HepG2 (cell line): ENCODE data around the gene FNIP2. TPM values are rescaled to one million over a fixed set of nuclear protein-coding genes. Genes with fewer than 3 reads are reported as not detected.

Experiments used
- ATAC-seq: fragments of 200-7000 bp; cut with Tn5 transposase; 3 replicates; pipeline ENCODE4 v1.9.1; 2020; ENCODE audit warnings: mild to moderate bottlenecking, moderate library complexity
- BruUV-seq: library from RNA; stranded (reverse); fragments of 400-500 nt; replicated peaks from 2 replicates; lab custom pipeline; 2021; lab: Mats Ljungman, UMichigan
- CTCF ChIA-PET: fragments of 300-600 bp; formaldehyde crosslinking; extraction: SDS; loops from one replicate; lab custom pipeline; 2021; ENCODE audit warnings: low total read pairs, inconsistent platforms, low intra/inter-chr PET ratio; lab: Yijun Ruan, JAX
- POLR2A ChIA-PET: fragments of 350-600 bp; sonication (Branson Sonifier 250); formaldehyde crosslinking; loops from one replicate; lab custom pipeline; 2020; ENCODE audit warnings: antibody characterized with exemption, inconsistent platforms; lab: Yijun Ruan, JAX
- DNase-seq: peaks from one replicate; pipeline ENCODE4 v3.0.0-alpha.2; 2015; ENCODE audit warnings: low spot score
- FAIRE-seq: peaks from 3 replicates; lab custom pipeline; 2011; peaks lifted over from hg19 to GRCh38; lab: Jason Lieb, UNC
- H2AFZ ChIP-seq: one replicate; pipeline ENCODE4 v1.6.1; 2011; ENCODE audit warnings: low read length, inconsistent platforms
- H3K27ac ChIP-seq: fragments of 300-600 bp; 3 replicates; pipeline ENCODE4 v1.8.0; 2011; ENCODE audit warnings: mixed run types, mild to moderate bottlenecking, mixed read lengths, low read length, inconsistent platforms; ENCODE audit not compliant: insufficient read depth; ENCODE audit errors: extremely low read length
- H3K27me3 ChIP-seq, 2 experiments: fragments of 200-600 bp in 1 of 2; 2 replicates in 1 of 2; 3 replicates in 1 of 2; pipeline versions ENCODE4 v1.6.0 to v1.8.0; 2011; ENCODE audit warnings: low read length in 2 of 2, mild to moderate bottlenecking in 2 of 2, moderate library complexity in 2 of 2, inconsistent platforms in 1 of 2; ENCODE audit not compliant: insufficient read depth in 2 of 2, control insufficient read depth in 1 of 2
- H3K36me3 ChIP-seq, 2 experiments: fragments of 200-600 bp in 1 of 2; replicated peaks in 1 of 2; 2 replicates in 1 of 2; 3 replicates in 1 of 2; pipeline versions ENCODE4 v1.5.1 to v1.8.0; 2011; ENCODE audit warnings: low read length in 2 of 2, inconsistent platforms in 1 of 2; ENCODE audit not compliant: insufficient read depth in 2 of 2, control insufficient read depth in 1 of 2
- H3K4me1 ChIP-seq: 2 replicates; pipeline ENCODE4 v1.5.1; 2012; ENCODE audit warnings: low read length, inconsistent platforms; ENCODE audit not compliant: insufficient read depth
- H3K4me2 ChIP-seq: 2 replicates; pipeline ENCODE4 v1.6.0; 2011; ENCODE audit warnings: low read depth, low read length, inconsistent platforms
- H3K4me3 ChIP-seq, 3 experiments: fragments of 200-600 bp in 1 of 3; sonication (generic), shearing (Covaris generic) in 1 of 3; replicated peaks in 1 of 3; 2 replicates each; pipeline ENCODE4 v1.5.1; 2011 to 2016; ENCODE audit warnings: low read length in 3 of 3, inconsistent platforms in 2 of 3, low read depth in 2 of 3, mild to moderate bottlenecking in 2 of 3, control low read depth in 1 of 3, mixed read lengths in 1 of 3; ENCODE audit not compliant: insufficient read depth in 1 of 3
- H3K79me2 ChIP-seq: one replicate; pipeline ENCODE4 v1.6.1; 2011; ENCODE audit warnings: low read length, inconsistent platforms; ENCODE audit not compliant: insufficient read depth
- H3K9ac ChIP-seq: 2 replicates; pipeline ENCODE4 v1.6.0; 2011; ENCODE audit warnings: mild to moderate bottlenecking, low read depth, low read length, inconsistent platforms; ENCODE audit not compliant: insufficient read depth
- H3K9me3 ChIP-seq: 2 replicates; pipeline ENCODE4 v1.5.1; 2012; ENCODE audit warnings: mild to moderate bottlenecking, low read length
- H4K20me1 ChIP-seq: 2 replicates; pipeline ENCODE4 v1.6.0; 2011; ENCODE audit warnings: inconsistent platforms, mild to moderate bottlenecking, low read length, moderate library complexity; ENCODE audit not compliant: insufficient read depth
- HOXA5 ChIP-seq: sonication (generic); formaldehyde crosslinking; IDR thresholded peaks from 2 replicates; pipeline ENCODE4 v1.4.0; 2020; ENCODE audit warnings: missing genetic modification reagents
- KAT2B ChIP-seq: fragments of 150-350 bp; IDR thresholded peaks from 2 replicates; pipeline ENCODE4 v1.6.1; 2014; ENCODE audit warnings: low read depth, low read length, borderline replicate concordance
- PHF8 ChIP-seq: sonication (generic); formaldehyde crosslinking; IDR thresholded peaks from 2 replicates; pipeline ENCODE4 v1.5.0; 2020; ENCODE audit warnings: missing genetic modification reagents
- SPEN ChIP-seq: sonication (generic); formaldehyde crosslinking; IDR thresholded peaks from 2 replicates; pipeline ENCODE4 v1.5.1; 2020; ENCODE audit warnings: low read depth, mild to moderate bottlenecking, missing genetic modification reagents
- ZKSCAN8 ChIP-seq: IDR thresholded peaks from 2 replicates; pipeline ENCODE4 v1.6.1; 2016; ENCODE audit warnings: borderline replicate concordance, missing genetic modification reagents, missing compliant biosample characterization
- ZNF33B ChIP-seq: sonication (generic); formaldehyde crosslinking; IDR thresholded peaks from 2 replicates; pipeline ENCODE4 v1.5.1; 2020; ENCODE audit warnings: mild to moderate bottlenecking, missing genetic modification reagents
- ZNF382 ChIP-seq: sonication (generic); formaldehyde crosslinking; IDR thresholded peaks from 2 replicates; pipeline ENCODE4 v1.5.0; 2020; ENCODE audit warnings: missing genetic modification reagents, mild to moderate bottlenecking, borderline replicate concordance
- ZNF768 ChIP-seq: sonication (generic); formaldehyde crosslinking; IDR thresholded peaks from 2 replicates; pipeline ENCODE4 v1.4.0; 2020; ENCODE audit warnings: missing genetic modification reagents
- in situ Hi-C: cut with HindIII; loops from 2 replicates; pipeline ENCODE4 v1.10.0; 2017; ENCODE audit warnings: low pct_unique_long_range_greater_than_20kb; ENCODE audit not compliant: extremely low pct_ligation_motif_present
- intact Hi-C: fragments of 100-400 bp; cut with micrococcal nuclease; formaldehyde crosslinking; loops from one replicate; pipeline ENCODE4 v1.10.0; 2022; ENCODE audit not compliant: unreplicated experiment
- polyA plus RNA-seq, 8 experiments: library from polyadenylated mRNA; depleted of rRNA in 3 of 8; stranded (reverse) in 7 of 8; unstranded in 1 of 8; fragments of >200 nt; fragmentation: Illumina TruSeq in 4 of 8; extraction: Trizol in 4 of 8; gene quantifications; 2 replicates each; pipeline versions ENCODE4 v1.2.1 to v1.2.3, GENCODE V29; 2011 to 2016; ENCODE audit warnings: low read depth in 4 of 8, missing spikeins in 1 of 8, mixed read lengths in 1 of 8; ENCODE audit not compliant: insufficient read depth in 1 of 8
- total RNA-seq, 5 experiments: library from RNA; depleted of rRNA; stranded (reverse); fragments of >200 nt; fragmentation: Illumina TruSeq; extraction: Trizol; gene quantifications; 2 replicates each; pipeline ENCODE4 v1.2.3, GENCODE V29; 2016; ENCODE audit warnings: low read depth in 1 of 5
- TF ChIP-seq, protein P1 (sequence below): sonication (generic); formaldehyde crosslinking; IDR thresholded peaks from one replicate; pipeline ENCODE4 v1.5.1; 2020; ENCODE audit warnings: mild to moderate bottlenecking, missing genetic modification reagents; ENCODE audit errors: not compliant biosample characterization
- TF ChIP-seq, protein P2 (sequence below): sonication (generic); formaldehyde crosslinking; conservative IDR thresholded peaks from 2 replicates; pipeline ENCODE4 v1.8.1; 2023; ENCODE audit warnings: missing genetic modification reagents
- TF ChIP-seq, protein P3 (sequence below): sonication (generic); formaldehyde crosslinking; IDR thresholded peaks from 2 replicates; pipeline ENCODE4 v1.4.0; 2020; ENCODE audit warnings: missing genetic modification reagents

FNIP2 gene
- total and polyA plus RNA-seq, 2 of the 13 experiments (the other 11 are each of a cell fraction or from before 2014, with no cell fraction given), result 15.5 to 21.0 TPM

DNA sequence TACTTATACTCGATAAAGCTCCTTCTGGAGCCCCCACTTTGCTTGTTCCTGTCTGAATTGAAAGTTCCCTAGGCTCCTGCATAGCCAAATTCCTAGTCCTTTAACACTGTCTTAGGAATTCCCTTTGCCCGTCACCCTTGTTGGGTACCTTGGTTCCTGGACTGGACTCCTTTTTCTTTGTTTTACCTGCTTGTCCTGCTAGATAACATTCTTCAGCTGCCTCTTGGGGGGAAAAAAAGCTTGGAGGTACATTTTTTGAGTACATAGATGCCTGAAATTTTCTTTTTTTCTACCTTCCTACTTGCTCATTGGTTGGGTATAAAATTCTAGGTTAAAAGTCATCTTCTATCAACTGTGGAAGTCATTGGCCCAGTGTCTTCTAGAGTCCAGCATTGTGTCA, 179.2 kb downstream of the FNIP2 start (continued):
- TF ChIP-seq, protein P1, sequence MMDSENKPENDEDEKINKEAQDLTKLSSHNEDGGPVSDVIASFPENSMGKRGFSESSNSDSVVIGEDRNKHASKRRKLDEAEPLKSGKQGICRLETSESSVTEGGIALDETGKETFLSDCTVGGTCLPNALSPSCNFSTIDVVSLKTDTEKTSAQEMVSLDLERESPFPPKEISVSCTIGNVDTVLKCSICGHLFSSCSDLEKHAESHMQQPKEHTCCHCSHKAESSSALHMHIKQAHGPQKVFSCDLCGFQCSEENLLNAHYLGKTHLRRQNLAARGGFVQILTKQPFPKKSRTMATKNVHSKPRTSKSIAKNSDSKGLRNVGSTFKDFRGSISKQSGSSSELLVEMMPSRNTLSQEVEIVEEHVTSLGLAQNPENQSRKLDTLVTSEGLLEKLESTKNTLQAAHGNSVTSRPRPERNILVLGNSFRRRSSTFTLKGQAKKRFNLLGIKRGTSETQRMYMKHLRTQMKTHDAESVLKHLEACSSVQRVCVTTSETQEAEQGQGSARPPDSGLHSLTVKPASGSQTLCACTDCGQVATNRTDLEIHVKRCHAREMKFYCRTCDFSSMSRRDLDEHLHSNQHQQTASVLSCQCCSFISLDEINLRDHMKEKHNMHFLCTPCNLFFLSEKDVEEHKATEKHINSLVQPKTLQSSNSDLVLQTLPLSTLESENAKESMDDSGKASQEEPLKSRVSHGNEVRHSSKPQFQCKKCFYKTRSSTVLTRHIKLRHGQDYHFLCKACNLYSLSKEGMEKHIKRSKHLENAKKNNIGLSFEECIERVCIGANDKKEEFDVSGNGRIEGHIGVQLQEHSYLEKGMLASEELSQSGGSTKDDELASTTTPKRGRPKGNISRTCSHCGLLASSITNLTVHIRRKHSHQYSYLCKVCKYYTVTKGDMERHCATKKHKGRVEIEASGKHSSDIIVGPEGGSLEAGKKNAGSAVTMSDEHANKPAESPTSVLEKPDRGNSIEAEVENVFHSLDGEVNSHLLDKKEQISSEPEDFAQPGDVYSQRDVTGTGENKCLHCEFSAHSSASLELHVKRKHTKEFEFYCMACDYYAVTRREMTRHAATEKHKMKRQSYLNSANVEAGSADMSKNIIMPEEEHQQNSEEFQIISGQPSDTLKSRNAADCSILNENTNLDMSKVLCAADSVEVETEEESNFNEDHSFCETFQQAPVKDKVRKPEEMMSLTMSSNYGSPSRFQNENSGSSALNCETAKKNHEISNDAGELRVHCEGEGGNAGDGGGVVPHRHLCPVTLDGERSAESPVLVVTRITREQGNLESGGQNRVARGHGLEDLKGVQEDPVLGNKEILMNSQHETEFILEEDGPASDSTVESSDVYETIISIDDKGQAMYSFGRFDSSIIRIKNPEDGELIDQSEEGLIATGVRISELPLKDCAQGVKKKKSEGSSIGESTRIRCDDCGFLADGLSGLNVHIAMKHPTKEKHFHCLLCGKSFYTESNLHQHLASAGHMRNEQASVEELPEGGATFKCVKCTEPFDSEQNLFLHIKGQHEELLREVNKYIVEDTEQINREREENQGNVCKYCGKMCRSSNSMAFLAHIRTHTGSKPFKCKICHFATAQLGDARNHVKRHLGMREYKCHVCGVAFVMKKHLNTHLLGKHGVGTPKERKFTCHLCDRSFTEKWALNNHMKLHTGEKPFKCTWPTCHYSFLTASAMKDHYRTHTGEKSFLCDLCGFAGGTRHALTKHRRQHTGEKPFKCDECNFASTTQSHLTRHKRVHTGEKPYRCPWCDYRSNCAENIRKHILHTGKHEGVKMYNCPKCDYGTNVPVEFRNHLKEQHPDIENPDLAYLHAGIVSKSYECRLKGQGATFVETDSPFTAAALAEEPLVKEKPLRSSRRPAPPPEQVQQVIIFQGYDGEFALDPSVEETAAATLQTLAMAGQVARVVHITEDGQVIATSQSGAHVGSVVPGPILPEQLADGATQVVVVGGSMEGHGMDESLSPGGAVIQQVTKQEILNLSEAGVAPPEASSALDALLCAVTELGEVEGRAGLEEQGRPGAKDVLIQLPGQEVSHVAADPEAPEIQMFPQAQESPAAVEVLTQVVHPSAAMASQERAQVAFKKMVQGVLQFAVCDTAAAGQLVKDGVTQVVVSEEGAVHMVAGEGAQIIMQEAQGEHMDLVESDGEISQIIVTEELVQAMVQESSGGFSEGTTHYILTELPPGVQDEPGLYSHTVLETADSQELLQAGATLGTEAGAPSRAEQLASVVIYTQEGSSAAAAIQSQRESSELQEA, result no peak
- TF ChIP-seq SPEN (CRISPR knock-in tag) (no peak), KAT2B (no peak), ZNF382 (no peak)

DNA sequence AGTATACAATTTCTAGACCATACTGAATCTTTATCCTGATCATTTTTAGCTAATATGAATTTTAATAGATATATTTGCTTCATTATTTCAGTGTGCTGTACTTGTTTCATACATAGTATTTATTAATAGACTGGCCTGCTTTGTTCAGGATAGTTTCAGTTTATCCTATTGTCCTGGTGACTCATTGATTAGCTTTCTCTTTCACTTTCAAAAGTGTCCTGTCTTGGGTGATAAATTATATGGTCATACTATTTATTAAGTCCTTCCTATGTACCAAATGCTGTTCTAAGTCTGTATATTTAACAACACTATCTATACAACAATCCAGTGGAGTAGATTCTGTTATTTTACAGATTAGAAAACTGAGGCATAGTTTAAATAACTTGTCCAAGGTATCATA, 180.3 kb downstream of the FNIP2 start:
- ChIA-PET POLR2A (no interaction called here), CTCF (no interaction called here)
- DNase-seq, result no peak
- H3K9me3 ChIP-seq, result peaks cover 17% of the 10 kb centered on the region
- no peak overlapping the region for H3K4me3 ChIP-seq
- no TSS peak for BruUV-seq
- peak overlapping the region; percentile 15; the same call in 1 of the 2 replicates for H3K4me2 ChIP-seq
- H4K20me1 ChIP-seq, result no peaks in the 10 kb centered on the region
- no peak for FAIRE-seq
- no peak overlapping the region for H2AFZ ChIP-seq
- H3K27me3 ChIP-seq, result no peaks in the 10 kb centered on the region
- H3K27ac ChIP-seq, result no peak overlapping the region
- no peaks in the 10 kb centered on the region for H3K79me2 ChIP-seq
- intact Hi-C loops (no loop called here), in situ Hi-C loops (no loop called here)
- H3K9ac ChIP-seq, result no peak overlapping the region
- H3K36me3 ChIP-seq, result no peaks in the 10 kb centered on the region
- peaks cover 14% of the 10 kb centered on the region for H3K4me1 ChIP-seq
- no peak for ATAC-seq
- no peak for TF ChIP-seq HOXA5 (CRISPR knock-in tag)
- TF ChIP-seq ZKSCAN8 (CRISPR knock-in tag), result no peak
- no peak for TF ChIP-seq ZNF33B (CRISPR knock-in tag)
- TF ChIP-seq PHF8 (CRISPR knock-in tag), result no peak
- TF ChIP-seq, protein P2, sequence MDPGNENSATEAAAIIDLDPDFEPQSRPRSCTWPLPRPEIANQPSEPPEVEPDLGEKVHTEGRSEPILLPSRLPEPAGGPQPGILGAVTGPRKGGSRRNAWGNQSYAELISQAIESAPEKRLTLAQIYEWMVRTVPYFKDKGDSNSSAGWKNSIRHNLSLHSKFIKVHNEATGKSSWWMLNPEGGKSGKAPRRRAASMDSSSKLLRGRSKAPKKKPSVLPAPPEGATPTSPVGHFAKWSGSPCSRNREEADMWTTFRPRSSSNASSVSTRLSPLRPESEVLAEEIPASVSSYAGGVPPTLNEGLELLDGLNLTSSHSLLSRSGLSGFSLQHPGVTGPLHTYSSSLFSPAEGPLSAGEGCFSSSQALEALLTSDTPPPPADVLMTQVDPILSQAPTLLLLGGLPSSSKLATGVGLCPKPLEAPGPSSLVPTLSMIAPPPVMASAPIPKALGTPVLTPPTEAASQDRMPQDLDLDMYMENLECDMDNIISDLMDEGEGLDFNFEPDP (CRISPR knock-in tag), result no peak
- TF ChIP-seq, protein P3, sequence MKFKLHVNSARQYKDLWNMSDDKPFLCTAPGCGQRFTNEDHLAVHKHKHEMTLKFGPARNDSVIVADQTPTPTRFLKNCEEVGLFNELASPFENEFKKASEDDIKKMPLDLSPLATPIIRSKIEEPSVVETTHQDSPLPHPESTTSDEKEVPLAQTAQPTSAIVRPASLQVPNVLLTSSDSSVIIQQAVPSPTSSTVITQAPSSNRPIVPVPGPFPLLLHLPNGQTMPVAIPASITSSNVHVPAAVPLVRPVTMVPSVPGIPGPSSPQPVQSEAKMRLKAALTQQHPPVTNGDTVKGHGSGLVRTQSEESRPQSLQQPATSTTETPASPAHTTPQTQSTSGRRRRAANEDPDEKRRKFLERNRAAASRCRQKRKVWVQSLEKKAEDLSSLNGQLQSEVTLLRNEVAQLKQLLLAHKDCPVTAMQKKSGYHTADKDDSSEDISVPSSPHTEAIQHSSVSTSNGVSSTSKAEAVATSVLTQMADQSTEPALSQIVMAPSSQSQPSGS (CRISPR knock-in tag), result no peak
- no peak for TF ChIP-seq ZNF768 (CRISPR knock-in tag)
